K562 (cell line): ENCODE results near the gene XPNPEP1. TPM values are rescaled to one million over a fixed set of nuclear protein-coding genes. Genes with fewer than 3 reads are reported as not detected.

Experiments
- ATAC-seq: fragments of 200-7000 bp; cut with Tn5 transposase; 3 replicates; pipeline ENCODE4 v1.9.1; 2020; ENCODE audit warnings: moderate library complexity
- BruUV-seq: library from RNA; stranded (reverse); fragments of 400-500 nt; replicated peaks from 2 replicates; lab custom pipeline; 2021; lab: Mats Ljungman, UMichigan
- CTCF ChIA-PET: fragments of 300-600 bp; formaldehyde crosslinking; extraction: SDS; loops from one replicate; lab custom pipeline; 2021; ENCODE audit warnings: low intra/inter-chr PET ratio; lab: Yijun Ruan, JAX
- POLR2A ChIA-PET: fragments of 300-600, 350-650 bp; sonication (Branson Sonifier 250); formaldehyde crosslinking; extraction: SDS; loops from one replicate; lab custom pipeline; 2021; ENCODE audit warnings: antibody characterized with exemption, inconsistent platforms; lab: Yijun Ruan, JAX
- DNase-seq, 4 experiments: peaks; one replicate each; pipeline versions ENCODE4 v3.0.0 to v3.0.0-alpha.2; 2011 to 2018; ENCODE audit warnings: low spot score in 3 of 4, mixed read lengths in 3 of 4; ENCODE audit errors: extremely low read depth in 1 of 4
- FAIRE-seq: peaks from 2 replicates; lab custom pipeline; 2011; peaks lifted over from hg19 to GRCh38; lab: Jason Lieb, UNC
- H2AFZ ChIP-seq: 2 replicates; pipeline ENCODE4 v1.6.0; 2011; ENCODE audit warnings: low read depth, low read length, control low read depth, inconsistent platforms
- H3K27ac ChIP-seq: fragments of 200-600 bp; 3 replicates; pipeline ENCODE4 v1.8.0; 2011; ENCODE audit warnings: low read depth, mild to moderate bottlenecking, control low read depth, inconsistent platforms, low read length, moderate library complexity, mixed read lengths; ENCODE audit errors: extremely low read depth
- H3K27me3 ChIP-seq, 2 experiments: fragments of 300-600 bp in 1 of 2; 2 replicates in 1 of 2; 3 replicates in 1 of 2; pipeline versions ENCODE4 v1.6.0 to v1.8.0; 2011; ENCODE audit warnings: inconsistent platforms in 2 of 2, low read length in 2 of 2, mild to moderate bottlenecking in 1 of 2, mixed read lengths in 1 of 2, moderate library complexity in 1 of 2; ENCODE audit not compliant: control insufficient read depth in 2 of 2, insufficient read depth in 2 of 2
- H3K36me3 ChIP-seq: fragments of 300-600 bp; 3 replicates; pipeline ENCODE4 v1.8.0; 2011; ENCODE audit warnings: mild to moderate bottlenecking, low read length, inconsistent platforms; ENCODE audit not compliant: control insufficient read depth, insufficient read depth
- H3K4me1 ChIP-seq, 2 experiments: fragments of 200-600 bp in 1 of 2; replicated peaks in 1 of 2; 2 replicates in 1 of 2; 3 replicates in 1 of 2; pipeline versions ENCODE4 v1.5.1 to v1.8.0; 2011; ENCODE audit warnings: inconsistent platforms in 2 of 2, low read length in 2 of 2, mild to moderate bottlenecking in 1 of 2, mixed read lengths in 1 of 2, moderate library complexity in 1 of 2; ENCODE audit not compliant: control insufficient read depth in 2 of 2, insufficient read depth in 2 of 2
- H3K4me2 ChIP-seq: 2 replicates; pipeline ENCODE4 v1.6.1; 2011; ENCODE audit warnings: low read length, control low read depth, inconsistent platforms, mixed read lengths; ENCODE audit not compliant: insufficient read depth
- H3K4me3 ChIP-seq: fragments of 200-600 bp; sonication (generic), shearing (Covaris generic); 2 replicates; pipeline ENCODE4 v1.5.1; 2016; ENCODE audit warnings: control low read depth, inconsistent platforms
- H3K79me2 ChIP-seq: fragments of 200-600 bp; 3 replicates; pipeline ENCODE4 v1.8.0; 2011; ENCODE audit warnings: low read length, inconsistent platforms; ENCODE audit not compliant: control insufficient read depth, insufficient read depth
- H3K9ac ChIP-seq, 2 experiments: 2 replicates each; pipeline versions ENCODE4 v1.6.0 to v1.6.1; 2011; ENCODE audit warnings: low read depth in 2 of 2, low read length in 2 of 2, control low read depth in 1 of 2, inconsistent platforms in 1 of 2, mild to moderate bottlenecking in 1 of 2, mixed read lengths in 1 of 2; ENCODE audit not compliant: insufficient read depth in 1 of 2
- H3K9me1 ChIP-seq: one replicate; pipeline ENCODE4 v1.6.0; 2011; ENCODE audit warnings: inconsistent platforms, mild to moderate bottlenecking, low read length, moderate library complexity; ENCODE audit not compliant: control insufficient read depth, insufficient read depth
- H3K9me3 ChIP-seq: replicated peaks from 2 replicates; pipeline ENCODE4 v1.5.1; 2011; ENCODE audit warnings: low read depth, low read length, inconsistent platforms; ENCODE audit not compliant: control insufficient read depth, insufficient read depth
- H4K20me1 ChIP-seq: replicated peaks from 2 replicates; pipeline ENCODE4 v1.6.1; 2011; ENCODE audit warnings: low read length, inconsistent platforms, mixed read lengths; ENCODE audit not compliant: control insufficient read depth, insufficient read depth
- FOSL1 ChIP-seq: fragments of 200-800 bp; sonication (Bioruptor generic); conservative IDR thresholded peaks from 2 replicates; pipeline ENCODE4 v1.6.1; 2016; ENCODE audit warnings: missing genetic modification characterization, missing compliant biosample characterization
- MYNN ChIP-seq, 2 experiments: sonication (generic); formaldehyde crosslinking in 1 of 2; IDR thresholded peaks; 2 replicates each; pipeline versions ENCODE4 v1.5.0 to v1.6.1; 2016 to 2020; ENCODE audit warnings: antibody characterized with exemption in 1 of 2, missing genetic modification reagents in 1 of 2
- RFX5 ChIP-seq: IDR thresholded peaks from 2 replicates; pipeline ENCODE4 v1.6.1; 2011; ENCODE audit warnings: low read depth, mild to moderate bottlenecking, improper control_type of control experiment, low read length
- SIN3A ChIP-seq, 2 experiments: fragments of 150-350 bp in 1 of 2; IDR thresholded peaks; 2 replicates each; pipeline ENCODE4 v1.6.1; 2011 to 2016; ENCODE audit warnings: borderline replicate concordance in 2 of 2, low read depth in 2 of 2, low read length in 2 of 2, mild to moderate bottlenecking in 2 of 2, moderate library complexity in 2 of 2; ENCODE audit not compliant: control insufficient read depth in 1 of 2
- SMARCC2 ChIP-seq: fragments of 450-650 bp; IDR thresholded peaks from 2 replicates; pipeline ENCODE4 v1.6.1; 2017; ENCODE audit warnings: antibody characterized with exemption, moderate library complexity, mild to moderate bottlenecking, low read depth
- SUPT5H ChIP-seq: fragments of 450-650 bp; IDR thresholded peaks from 2 replicates; pipeline ENCODE4 v1.6.1; 2016
- ZBTB17 ChIP-seq: fragments of 450-650 bp; formaldehyde crosslinking; IDR thresholded peaks from 2 replicates; pipeline ENCODE4 v1.4.0; 2020; ENCODE audit warnings: mild to moderate bottlenecking
- ZBTB2 ChIP-seq: fragments of 450-650 bp; IDR thresholded peaks from 2 replicates; pipeline ENCODE4 v1.6.1; 2016; ENCODE audit warnings: antibody characterized with exemption
- ZNF212 ChIP-seq: fragments of 450-650 bp; formaldehyde crosslinking; IDR thresholded peaks from 2 replicates; pipeline ENCODE4 v1.4.0; 2020; ENCODE audit warnings: mild to moderate bottlenecking
- ZNF324 ChIP-seq: fragments of 250-450 bp; sonication (Bioruptor Pico); IDR thresholded peaks from 2 replicates; pipeline ENCODE4 v1.4.0; 2020; ENCODE audit warnings: mild to moderate bottlenecking
- ZNF778 ChIP-seq: fragments of 450-650 bp; formaldehyde crosslinking; IDR thresholded peaks from 2 replicates; pipeline ENCODE4 v1.4.0; 2020; ENCODE audit warnings: mild to moderate bottlenecking, moderate library complexity
- WGBS: fragments of 100-300 bp; shearing (Covaris generic); methylation state at CpG from one replicate; pipeline ENCODE4 v1.1.6; 2016; ENCODE audit warnings: low coverage, mixed read lengths; ENCODE audit not compliant: insufficient coverage; ENCODE audit errors: missing lambda C conversion rate; 5-methylcytosine and 5-hydroxymethylcytosine counted together
- in situ Hi-C: fragments of 300-500 bp; cut with MboI; formaldehyde crosslinking; loops from 4 replicates; pipeline ENCODE4 v1.15.0; 2018; ENCODE audit warnings: inconsistent platforms, mixed read lengths
- intact Hi-C: fragments of 100-400 bp; cut with micrococcal nuclease; formaldehyde crosslinking; loops from 2 replicates; pipeline ENCODE4 v1.14.2; 2022
- polyA plus RNA-seq, 8 experiments: library from polyadenylated mRNA; depleted of rRNA in 4 of 8; stranded (reverse) in 5 of 8; unstranded in 3 of 8; fragments of >200 nt; fragmentation: Nextera tagmentation in 2 of 8; fragmentation: Illumina TruSeq in 1 of 8; extraction: Ambion mirVana in 2 of 8; extraction: Trizol in 1 of 8; gene quantifications; 2 replicates each; pipeline versions ENCODE4 v1.2.1 to v1.2.3, GENCODE V29; 2011 to 2014; ENCODE audit warnings: inconsistent platforms in 1 of 8, missing spikeins in 1 of 8
- total RNA-seq, 7 experiments: library from RNA; depleted of rRNA in 6 of 7; stranded (reverse); fragments of >200 nt in 6 of 7; fragmentation: Illumina TruSeq in 2 of 7; extraction: Trizol in 2 of 7; gene quantifications; 2 replicates each; pipeline versions ENCODE4 v1.2.1 to v1.2.3, GENCODE V29; 2011 to 2021; ENCODE audit warnings: low replicate concordance in 1 of 7
- TF ChIP-seq, protein P1 (sequence below): fragments of 250-450 bp; sonication (Bioruptor Pico); IDR thresholded peaks from 2 replicates; pipeline ENCODE4 v1.8.0; 2021; ENCODE audit warnings: moderate library complexity, mild to moderate bottlenecking, inconsistent platforms

XPNPEP1 gene
- total and polyA plus RNA-seq, 9 of the 15 experiments (the other 6 are each of a cell fraction or from before 2014, with no cell fraction given), result 24.2 to 93.5 (median 40.1) TPM

DNA sequence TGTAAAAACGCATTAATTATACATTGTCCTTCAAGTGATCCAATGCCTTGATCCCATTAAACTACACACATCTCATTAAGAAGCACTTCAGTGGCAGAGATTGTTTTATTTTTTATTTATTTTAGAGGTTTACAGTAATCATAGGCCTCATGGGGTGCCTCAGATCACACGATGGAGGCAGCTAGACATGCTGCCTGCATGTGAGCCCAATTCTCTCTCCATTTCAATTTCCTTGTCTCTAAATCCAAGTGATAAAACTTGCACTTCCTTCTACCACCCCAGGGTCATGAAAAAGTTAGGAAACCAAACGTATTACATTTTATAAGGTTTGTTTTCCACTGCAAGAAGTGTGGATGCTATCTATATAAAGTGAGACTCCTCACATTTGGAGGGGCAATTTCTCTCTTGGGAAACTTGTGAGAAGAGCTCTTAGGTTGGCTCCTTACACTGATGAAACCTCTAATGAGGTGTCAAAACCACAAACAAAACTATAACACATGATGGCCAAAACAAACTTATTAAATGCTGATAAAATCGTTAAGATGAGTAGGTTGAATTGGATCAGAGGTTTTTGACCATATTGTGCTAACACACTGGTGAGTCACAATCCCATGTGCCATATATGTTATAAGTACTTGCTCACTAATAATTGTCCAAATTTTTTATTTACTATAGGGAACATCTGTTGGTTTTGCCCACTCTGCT lies 22.3 kb upstream of the XPNPEP1 start:
- no peaks in the 10 kb centered on the region for H3K9me3 ChIP-seq
- WGBS, result 8% methylated on average over 4 of the region's 4 CpGs
- ChIA-PET POLR2A (no interaction called here), CTCF (no interaction called here)
- H2AFZ ChIP-seq, result no peak overlapping the region
- intact Hi-C loops, result no loop called here
- no peak overlapping the region for H3K27ac ChIP-seq
- DNase-seq (no peak), ATAC-seq (no peak), FAIRE-seq (no peak)
- H3K36me3 ChIP-seq, result no peaks in the 10 kb centered on the region
- BruUV-seq, result no TSS peak
- no peak overlapping the region for H3K9ac ChIP-seq
- TF ChIP-seq SMARCC2 (no peak), FOSL1 (tag) (peak; percentile 37; the same call in 1 of the 2 replicates), ZBTB17 (CRISPR knock-in tag) (no peak)
- in situ Hi-C loops, result no loop called here
- H4K20me1 ChIP-seq, result no peaks in the 10 kb centered on the region
- no peak overlapping the region for H3K4me2 ChIP-seq
- H3K27me3 ChIP-seq, result no peaks in the 10 kb centered on the region; a peak in 1 of 5 replicates
- no peaks in the 10 kb centered on the region for H3K79me2 ChIP-seq
- no peak overlapping the region for H3K4me3 ChIP-seq
- H3K4me1 ChIP-seq, result peaks cover 0 to 7% of the 10 kb centered on the region in 2 experiments; a peak in 3 of 5 replicates
- H3K9me1 ChIP-seq, result no peaks in the 10 kb centered on the region

GRCh38 chr10:109944613-109945012 lies 21.3 kb upstream of the XPNPEP1 start:
- H3K36me3 ChIP-seq, result no peaks in the 10 kb centered on the region
- no peak overlapping the region for H3K9ac ChIP-seq
- H4K20me1 ChIP-seq, result no peaks in the 10 kb centered on the region
- H3K4me3 ChIP-seq, result no peak overlapping the region
- peaks cover 0 to 7% of the 10 kb centered on the region in 2 experiments; a peak in 3 of 5 replicates for H3K4me1 ChIP-seq
- no peak overlapping the region for H3K27ac ChIP-seq
- H3K79me2 ChIP-seq, result no peaks in the 10 kb centered on the region
- POLR2A ChIA-PET, result no interaction called here
- in situ Hi-C loops (no loop called here), intact Hi-C loops (no loop called here)
- H3K9me1 ChIP-seq, result no peaks in the 10 kb centered on the region
- DNase-seq (no peak), FAIRE-seq (no peak), ATAC-seq (no peak)
- no peaks in the 10 kb centered on the region for H3K9me3 ChIP-seq
- no peaks in the 10 kb centered on the region; a peak in 1 of 5 replicates for H3K27me3 ChIP-seq
- no peak overlapping the region for H2AFZ ChIP-seq
- CTCF ChIA-PET, result no interaction called here
- 11% methylated on average over 1 of the region's 1 CpG for WGBS
- no peak overlapping the region for H3K4me2 ChIP-seq
- BruUV-seq, result no TSS peak
- TF ChIP-seq ZNF324, result no peak
- TF ChIP-seq ZBTB2, result no peak
- no peak for TF ChIP-seq RFX5
- TF ChIP-seq ZNF212, result no peak
- no peak for TF ChIP-seq ZNF778 (CRISPR knock-in tag)
- TF ChIP-seq MYNN (IDR thresholded peaks at IDR 0.05), result no peak
- TF ChIP-seq MYNN (CRISPR knock-in tag; IDR thresholded peaks at IDR 0.05), result no peak
- no peak for TF ChIP-seq SUPT5H
- TF ChIP-seq SIN3A (IDR thresholded peaks at IDR 0.05; ENCODE audit: borderline replicate concordance in 2 of 2, control insufficient read depth in 1 of 2, low read depth in 2 of 2, low read length in 2 of 2), result no peak
- TF ChIP-seq, protein P1, sequence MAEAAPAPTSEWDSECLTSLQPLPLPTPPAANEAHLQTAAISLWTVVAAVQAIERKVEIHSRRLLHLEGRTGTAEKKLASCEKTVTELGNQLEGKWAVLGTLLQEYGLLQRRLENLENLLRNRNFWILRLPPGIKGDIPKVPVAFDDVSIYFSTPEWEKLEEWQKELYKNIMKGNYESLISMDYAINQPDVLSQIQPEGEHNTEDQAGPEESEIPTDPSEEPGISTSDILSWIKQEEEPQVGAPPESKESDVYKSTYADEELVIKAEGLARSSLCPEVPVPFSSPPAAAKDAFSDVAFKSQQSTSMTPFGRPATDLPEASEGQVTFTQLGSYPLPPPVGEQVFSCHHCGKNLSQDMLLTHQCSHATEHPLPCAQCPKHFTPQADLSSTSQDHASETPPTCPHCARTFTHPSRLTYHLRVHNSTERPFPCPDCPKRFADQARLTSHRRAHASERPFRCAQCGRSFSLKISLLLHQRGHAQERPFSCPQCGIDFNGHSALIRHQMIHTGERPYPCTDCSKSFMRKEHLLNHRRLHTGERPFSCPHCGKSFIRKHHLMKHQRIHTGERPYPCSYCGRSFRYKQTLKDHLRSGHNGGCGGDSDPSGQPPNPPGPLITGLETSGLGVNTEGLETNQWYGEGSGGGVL (CRISPR knock-in tag), result no peak
